Neural progenitor cell (in vitro differentiated cells): ENCODE data around the gene ESPL1.

Experiments
- CTCF ChIP-seq: fragments of 200-600 bp; sonication (generic); IDR thresholded peaks from 2 replicates; pipeline ENCODE4 v1.5.1; 2017; ENCODE audit warnings: antibody characterized with exemption, mild to moderate bottlenecking
- EZH2 ChIP-seq: fragments of 200-600 bp; sonication (generic); IDR thresholded peaks from 2 replicates; pipeline ENCODE4 v1.6.1; 2017; ENCODE audit warnings: antibody characterized with exemption, mild to moderate bottlenecking, moderate library complexity
- EZH2phosphoT487 ChIP-seq: fragments of 200-600 bp; sonication (generic); IDR thresholded peaks from 2 replicates; pipeline ENCODE4 v1.6.1; 2017; ENCODE audit warnings: antibody characterized with exemption

GRCh38 chr12:53320352-53321195 is 52.5 kb downstream of the ESPL1 start:
- TF ChIP-seq CTCF (no peak), EZH2 (no peak), EZH2phosphoT487 (no peak)
